GM15510 (cell line): ENCODE data around the gene PEX11A.

ENCODE experiments used
- POLR2A ChIP-seq: IDR thresholded peaks from 3 replicates; pipeline ENCODE4 v1.6.1; 2011; ENCODE audit warnings: borderline replicate concordance; ENCODE audit not compliant: insufficient read length; ENCODE audit errors: extremely low read depth

PEX11A gene

DNA sequence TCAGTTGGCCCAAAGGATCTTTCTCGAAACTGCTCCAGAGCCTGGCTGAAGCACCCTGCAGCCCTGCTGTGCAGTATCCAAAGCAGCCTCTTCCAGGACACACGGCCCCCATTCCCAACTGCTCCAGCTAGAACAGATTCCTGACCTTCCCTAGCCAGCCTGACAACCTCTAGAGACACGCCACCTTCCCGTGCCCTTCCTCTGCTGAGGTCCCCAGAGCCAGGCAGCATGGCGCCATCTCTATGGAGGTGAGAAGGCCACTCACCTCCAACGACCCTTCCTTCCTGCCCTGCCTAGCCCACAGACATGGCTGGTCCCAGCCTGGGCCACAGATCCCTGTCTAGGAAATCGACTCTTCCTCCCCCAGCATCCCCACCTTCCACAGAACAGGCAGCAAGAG is 38.4 kb downstream of the PEX11A start:
- no peak for TF ChIP-seq POLR2A

DNA sequence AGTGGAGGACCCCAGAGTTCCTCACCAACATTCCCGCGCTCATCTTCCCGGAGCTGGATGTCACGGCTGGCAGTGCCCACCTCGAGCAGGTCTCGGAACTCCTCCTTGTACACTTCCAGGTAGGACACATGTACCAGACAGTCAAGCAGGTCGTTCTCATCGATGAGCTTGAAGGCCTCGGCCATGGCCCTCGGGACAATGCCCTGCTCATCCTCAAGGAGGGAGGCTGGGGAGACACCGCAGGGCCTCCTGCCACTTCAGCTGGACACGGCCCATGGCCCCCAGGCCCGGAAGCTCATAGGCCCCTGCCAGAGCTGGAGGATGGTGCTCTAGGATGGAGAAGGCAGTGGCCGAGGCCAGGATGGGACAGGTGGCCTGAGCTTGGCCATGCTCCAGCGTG is 40.8 kb downstream of the PEX11A start:
- no peak for TF ChIP-seq POLR2A

DNA sequence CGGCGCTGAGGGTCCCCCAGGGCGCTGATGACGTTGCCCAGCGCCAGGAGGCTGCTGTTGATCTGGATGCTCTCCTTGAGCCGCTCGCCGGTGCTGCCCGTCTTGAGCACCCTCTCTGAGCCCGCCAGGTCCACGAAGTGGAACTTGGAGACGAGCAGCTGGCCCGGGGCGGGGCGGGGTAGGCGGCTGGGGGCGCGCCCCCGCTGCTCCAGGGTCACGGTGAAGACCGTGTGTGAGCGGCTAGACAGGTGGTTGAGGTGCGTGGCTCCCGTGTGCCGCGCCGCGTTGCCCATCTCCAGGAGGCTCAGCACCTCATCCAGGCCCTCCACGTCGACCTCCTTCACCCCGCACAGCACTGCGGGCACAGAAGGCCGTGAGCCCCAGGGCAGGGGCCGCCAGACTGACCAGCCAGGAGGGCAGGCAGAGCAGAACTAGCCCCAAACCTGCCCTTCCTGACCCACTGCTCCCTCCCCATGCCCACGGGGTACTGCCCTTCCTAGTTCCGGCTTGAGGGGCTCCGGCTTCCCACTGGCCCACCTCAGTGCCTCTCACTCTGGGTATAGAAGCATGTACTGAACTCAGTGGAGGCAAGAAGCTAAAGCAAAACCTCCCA is 41.4 kb downstream of the PEX11A start:
- no peak for TF ChIP-seq POLR2A

DNA sequence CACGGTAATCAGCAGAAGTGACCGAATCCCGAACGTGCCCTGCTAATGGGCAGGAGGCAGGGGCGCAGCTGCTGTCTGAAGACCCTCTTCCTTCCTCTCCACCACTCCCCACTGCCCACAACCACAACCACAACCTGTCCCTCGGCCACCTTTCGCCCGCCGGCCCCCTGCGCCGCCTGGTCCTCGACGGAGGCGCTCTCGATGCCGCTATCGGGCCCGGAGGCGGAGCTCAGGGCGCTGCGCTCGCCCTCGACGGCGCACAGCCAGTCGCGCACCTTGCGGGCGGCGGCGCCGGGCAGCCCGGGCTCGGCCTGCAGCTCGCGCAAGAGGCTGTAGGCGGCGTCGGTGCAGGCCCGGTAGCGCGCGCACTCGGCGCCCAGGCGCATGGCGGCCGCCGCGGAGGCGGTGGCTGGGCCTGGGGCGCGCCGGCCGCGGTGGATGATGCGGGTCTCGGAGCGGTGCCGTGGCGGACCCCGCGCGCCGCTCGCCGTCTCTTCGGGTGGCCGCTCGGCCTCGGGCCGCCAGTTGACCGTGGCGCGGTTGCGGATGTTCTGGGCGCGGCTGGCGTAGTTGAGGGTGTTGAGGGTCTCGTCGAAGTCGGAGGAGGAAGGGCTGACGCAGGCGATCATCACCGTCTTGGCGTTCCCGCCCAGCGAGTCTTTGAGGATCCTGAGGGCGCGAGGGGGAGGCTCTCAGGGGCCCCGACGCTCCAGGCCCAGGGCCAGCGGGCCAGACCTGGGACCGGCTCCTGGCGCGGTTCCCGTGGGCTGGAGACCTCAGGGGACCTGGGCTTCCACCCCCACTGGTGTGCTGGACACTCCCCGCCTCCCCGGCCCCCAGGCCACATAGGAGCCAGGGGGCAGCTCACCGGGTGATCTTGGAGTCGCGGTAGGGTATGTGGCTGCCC is 42.2 kb downstream of the PEX11A start:
- no peak for TF ChIP-seq POLR2A

DNA sequence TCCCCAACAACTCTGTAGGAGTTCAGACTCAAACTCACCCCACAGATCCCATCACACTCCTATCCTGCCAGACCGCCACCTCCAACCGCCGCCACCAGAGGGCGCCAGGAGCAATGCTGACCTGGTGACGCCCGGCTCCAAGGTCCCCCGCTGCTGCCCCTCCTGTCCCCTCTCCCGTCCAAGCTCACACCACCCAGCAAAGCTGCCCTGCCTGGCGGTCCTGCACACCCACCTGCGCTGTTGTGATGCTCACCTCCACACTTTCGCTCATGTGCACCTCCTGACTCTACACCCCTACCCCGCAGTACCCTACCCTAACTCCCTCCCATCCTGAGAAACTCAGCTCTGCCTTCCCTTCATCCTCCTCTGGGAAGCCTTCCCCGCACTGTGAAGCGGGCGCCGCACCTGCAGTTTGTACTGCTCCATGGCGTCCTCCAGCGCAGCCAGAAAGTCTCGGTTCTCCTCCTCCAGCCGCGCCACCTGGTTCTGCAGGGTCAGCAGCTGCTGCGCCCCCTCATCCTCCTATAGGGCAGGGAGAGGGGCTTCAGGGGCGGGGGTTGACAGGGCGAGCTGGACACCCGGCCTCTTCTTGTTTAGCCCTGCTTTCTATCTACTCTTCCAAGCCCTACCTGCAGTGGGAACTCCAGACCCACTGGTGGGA is 43.2 kb downstream of the PEX11A start:
- no peak for TF ChIP-seq POLR2A

DNA sequence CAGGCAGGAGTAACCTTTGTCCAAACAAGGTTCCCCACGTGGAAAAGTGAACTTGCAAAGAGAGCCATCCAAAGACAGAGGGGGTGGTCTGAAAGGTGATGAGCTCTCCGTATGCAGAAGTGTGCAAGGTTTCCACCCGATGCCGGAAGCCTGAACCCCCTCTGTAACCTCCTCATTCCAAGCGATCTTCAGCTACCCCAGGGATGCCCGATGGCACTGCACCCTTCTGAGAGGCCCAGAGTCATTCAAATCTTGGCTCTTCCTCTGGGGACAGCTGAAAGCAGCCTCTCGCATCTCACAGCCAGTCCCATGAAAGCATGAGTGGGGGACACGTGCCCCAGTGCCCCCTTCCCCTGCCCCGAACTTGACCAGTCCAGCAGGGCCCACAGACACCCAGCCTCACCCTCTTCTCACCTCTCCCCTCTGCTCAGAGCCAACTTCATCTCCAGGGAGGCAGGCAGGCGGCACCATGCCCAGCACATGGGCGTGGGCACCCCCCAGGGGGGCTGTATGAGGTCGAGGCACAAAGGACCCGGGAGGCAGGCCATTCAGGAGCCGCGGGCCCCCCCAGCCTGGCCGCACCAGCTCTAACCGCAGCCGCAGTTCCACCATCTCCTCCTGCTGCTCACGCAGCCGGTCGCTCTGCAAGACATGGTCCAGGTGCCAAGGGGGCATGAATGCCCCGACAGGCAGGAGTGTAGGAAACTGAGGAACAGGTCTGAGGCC is 44.0 kb downstream of the PEX11A start:
- TF ChIP-seq POLR2A = no peak

DNA sequence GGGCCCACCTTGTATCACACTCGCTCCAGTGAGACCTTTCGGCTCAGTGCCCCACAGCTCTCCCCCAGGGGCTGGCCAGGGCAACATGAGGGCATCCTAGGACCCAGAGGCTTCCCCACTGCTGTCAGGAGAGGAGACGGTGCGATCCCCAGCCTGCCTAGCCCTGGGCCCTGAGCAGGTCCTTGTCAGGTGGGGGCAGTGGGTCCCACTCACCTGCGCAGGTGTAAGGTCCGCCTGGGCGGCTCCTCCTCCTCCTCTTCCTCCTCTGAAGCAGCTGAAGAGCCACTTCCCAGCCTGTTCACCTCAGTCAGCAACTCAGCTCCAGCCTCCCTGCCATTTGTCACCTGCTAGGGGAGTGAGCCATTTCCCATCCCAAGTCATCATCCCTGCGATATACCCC is 44.9 kb downstream of the PEX11A start:
- no peak for TF ChIP-seq POLR2A

DNA sequence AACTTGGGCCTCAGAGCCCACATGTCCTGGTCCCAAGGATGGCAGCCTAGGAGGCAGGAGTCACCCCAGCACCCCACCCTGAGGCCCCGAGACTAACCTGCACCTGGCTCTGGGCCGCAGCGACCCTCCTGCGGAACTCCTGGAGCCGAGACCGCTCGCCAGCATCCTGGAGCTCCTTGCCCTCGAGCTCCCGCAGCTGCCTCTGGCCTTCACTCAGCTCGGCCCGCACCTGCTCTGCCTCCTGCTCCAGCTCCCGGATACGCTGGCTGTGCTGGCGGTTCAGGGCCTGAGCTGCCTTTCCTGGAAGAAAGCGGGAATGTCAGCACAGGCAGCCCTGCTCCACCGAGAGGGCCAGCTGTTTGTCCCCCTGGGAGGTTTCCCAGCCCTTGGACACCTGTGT is 48.4 kb downstream of the PEX11A start:
- TF ChIP-seq POLR2A = no peak

DNA sequence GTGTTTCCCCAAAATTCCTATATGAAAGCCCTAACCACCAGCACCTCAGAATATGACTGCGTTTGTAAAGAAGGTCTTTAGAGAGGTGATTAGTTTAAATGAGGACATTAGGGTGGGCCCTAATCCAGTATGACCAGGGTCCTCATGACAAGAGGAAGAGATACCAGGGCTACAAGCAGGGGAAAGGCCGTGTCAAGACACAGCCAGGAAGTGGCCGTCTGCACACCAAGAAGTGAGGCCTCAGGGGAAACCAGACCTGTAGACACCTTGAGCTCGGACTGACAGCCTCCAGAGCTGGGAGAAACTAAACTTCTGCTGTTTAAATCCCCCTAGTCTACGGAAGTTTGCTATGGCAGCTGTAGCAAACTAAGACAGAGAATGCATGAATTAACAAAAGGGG is 49.5 kb downstream of the PEX11A start:
- no peak for TF ChIP-seq POLR2A

DNA sequence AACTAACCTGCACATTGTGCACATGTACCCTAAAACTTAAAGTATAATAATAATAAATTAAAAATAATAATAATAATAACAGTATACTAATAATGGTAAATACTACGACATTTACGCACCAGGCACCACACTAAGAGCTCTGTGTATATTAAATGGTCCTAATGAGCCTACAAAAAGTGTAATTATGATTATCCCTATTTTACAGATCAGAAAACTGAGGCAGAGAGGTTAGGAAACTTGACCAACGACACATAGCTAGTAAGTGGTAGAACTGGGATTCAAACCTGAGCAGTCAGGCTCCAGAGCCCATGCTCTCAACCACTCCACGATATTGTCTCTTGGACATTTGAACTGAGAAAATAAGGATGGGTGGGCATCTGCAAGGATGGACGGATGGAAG is 50.3 kb downstream of the PEX11A start:
- TF ChIP-seq POLR2A = no peak

DNA sequence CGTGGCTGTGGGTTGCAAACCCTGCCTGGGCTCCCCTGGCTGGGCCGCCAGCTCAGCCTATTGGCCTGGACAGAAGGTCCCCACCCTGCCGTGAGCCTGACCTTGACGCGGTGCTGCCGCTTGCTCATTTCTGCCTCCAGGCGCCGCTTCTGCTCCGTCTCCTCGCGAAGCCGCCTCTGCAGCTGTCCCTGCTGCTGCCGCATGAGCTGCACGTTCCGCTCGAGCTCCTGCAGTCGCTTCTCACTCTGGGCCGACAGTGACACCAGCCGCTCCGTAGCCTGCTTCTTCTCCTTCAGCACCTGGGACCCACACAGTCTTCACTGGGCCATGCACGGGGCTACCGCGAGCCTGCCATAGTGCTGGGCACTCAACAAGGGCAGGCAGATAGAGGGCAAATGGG is 57.0 kb downstream of the PEX11A start:
- no peak for TF ChIP-seq POLR2A

DNA sequence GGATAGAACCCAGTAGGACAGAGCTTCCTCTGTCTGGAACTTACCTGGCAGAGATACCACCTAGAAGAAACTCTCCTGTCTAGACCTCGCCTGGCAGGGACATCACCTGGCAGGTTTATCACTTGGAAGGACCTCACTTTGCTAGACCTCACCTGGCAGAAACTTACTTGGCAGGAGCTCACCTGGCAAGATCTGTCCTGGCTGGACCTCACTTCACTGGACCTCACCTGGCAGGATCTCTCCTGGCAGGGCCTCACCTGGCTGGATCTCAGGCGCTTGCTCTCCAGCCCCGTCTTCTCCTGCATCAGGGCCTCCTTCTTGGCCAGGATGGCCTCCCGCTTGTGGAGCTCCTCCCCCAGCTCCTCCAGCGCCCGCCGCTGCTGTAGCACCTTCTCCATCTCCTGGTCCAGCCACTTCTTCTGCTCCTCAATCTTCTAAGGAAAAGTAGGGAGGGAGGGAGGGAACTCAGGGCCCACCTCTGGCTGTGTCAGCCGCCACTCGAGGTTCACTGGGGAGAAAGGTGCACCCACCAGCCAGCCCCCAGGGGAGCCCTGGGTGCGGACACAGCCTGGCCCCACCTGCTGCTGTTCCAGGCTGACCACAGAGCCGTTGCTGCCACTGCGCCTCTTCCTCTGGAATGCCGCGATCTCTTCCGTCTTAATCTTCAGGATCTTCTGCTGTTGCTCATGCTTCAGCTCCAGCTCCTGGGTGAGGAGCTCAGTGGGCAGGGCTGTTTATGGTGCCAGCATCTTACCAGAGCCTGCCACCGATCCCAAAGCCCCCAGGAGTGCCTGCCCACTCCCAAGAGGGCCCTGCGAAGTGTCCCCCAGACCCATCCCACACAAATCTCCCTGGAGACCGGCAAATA is 57.8 kb downstream of the PEX11A start:
- TF ChIP-seq POLR2A = no peak

DNA sequence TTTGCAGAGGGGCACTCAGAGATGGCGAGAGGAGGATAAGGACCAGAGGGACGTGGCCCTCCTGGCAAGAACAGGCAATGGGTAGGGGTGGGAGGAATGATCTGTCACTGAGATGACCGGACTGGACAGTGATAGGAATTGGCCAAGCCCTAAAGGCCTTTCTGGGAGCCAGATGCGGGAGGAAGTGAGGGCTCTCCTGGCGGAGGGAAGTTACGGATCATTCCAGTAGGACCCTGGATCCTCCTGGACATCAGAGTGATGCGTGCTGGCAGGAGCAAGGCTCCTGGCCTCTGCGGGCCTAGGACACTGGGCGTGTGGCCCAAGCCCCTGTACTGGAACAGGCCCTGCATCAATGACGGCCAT is 58.7 kb downstream of the PEX11A start:
- no peak for TF ChIP-seq POLR2A
